HEK293 (cell line): ENCODE measurements around the gene FTL.

Source experiments
- CTCF ChIA-PET: fragments of 350-600 bp; formaldehyde crosslinking; extraction: SDS; loops from one replicate; lab custom pipeline; 2021; ENCODE audit warnings: antibody characterized with exemption; lab: Yijun Ruan, JAX
- POLR2A ChIA-PET: fragments of 300-600 bp; formaldehyde crosslinking; extraction: SDS; loops from one replicate; lab custom pipeline; 2020; ENCODE audit warnings: antibody characterized with exemption, inconsistent platforms; lab: Yijun Ruan, JAX
- H3K27ac ChIP-seq: fragments of 200-500 bp; sonication (Bioruptor generic); 2 replicates; pipeline ENCODE4 v1.5.1; 2014; ENCODE audit warnings: low read depth, low read length, control low read depth, inconsistent platforms; ENCODE audit errors: extremely low read depth
- H3K36me3 ChIP-seq, 2 experiments: fragments of 200-500 bp in 1 of 2; sonication (Bioruptor generic) in 1 of 2; 1 replicate in 1 of 2; 2 replicates in 1 of 2; pipeline ENCODE4 v1.5.1; 2014 to 2017; ENCODE audit warnings: inconsistent platforms in 2 of 2, low read length in 2 of 2; ENCODE audit not compliant: control insufficient read depth in 2 of 2, insufficient read depth in 1 of 2
- H3K4me1 ChIP-seq: fragments of 200-500 bp; sonication (Bioruptor generic); 2 replicates; pipeline ENCODE4 v1.5.1; 2014; ENCODE audit warnings: mild to moderate bottlenecking, low read length, inconsistent platforms; ENCODE audit not compliant: control insufficient read depth, insufficient read depth
- H3K4me3 ChIP-seq: 2 replicates; pipeline ENCODE4 v1.5.1; 2011; ENCODE audit warnings: low read depth, mild to moderate bottlenecking, control low read depth, low read length, moderate library complexity
- H3K9me3 ChIP-seq: fragments of 200-500 bp; sonication (Bioruptor generic); 2 replicates; pipeline ENCODE4 v1.5.1; 2014; ENCODE audit warnings: low read depth, low read length, inconsistent platforms; ENCODE audit not compliant: control insufficient read depth, insufficient read depth
- BCL11A ChIP-seq: fragments of 450-650 bp; formaldehyde crosslinking; IDR thresholded peaks from 2 replicates; pipeline ENCODE4 v1.5.1; 2016; ENCODE audit warnings: low read depth, missing biosample characterization, missing genetic modification characterization
- BCL11B ChIP-seq: fragments of 450-650 bp; formaldehyde crosslinking; IDR thresholded peaks from 2 replicates; pipeline ENCODE4 v1.5.1; 2016; ENCODE audit warnings: low read depth, missing biosample characterization, missing genetic modification characterization
- EGR2 ChIP-seq: fragments of 450-650 bp; formaldehyde crosslinking; IDR thresholded peaks from 2 replicates; pipeline ENCODE4 v1.5.1; 2016; ENCODE audit warnings: low read depth, missing biosample characterization, missing genetic modification characterization
- REPIN1 ChIP-seq: fragments of 450-650 bp; formaldehyde crosslinking; IDR thresholded peaks from 2 replicates; pipeline ENCODE4 v1.5.1; 2017; ENCODE audit warnings: missing biosample characterization, missing genetic modification characterization, low read depth
- SALL2 ChIP-seq: fragments of 450-650 bp; formaldehyde crosslinking; IDR thresholded peaks from 2 replicates; pipeline ENCODE4 v1.5.0; 2017; ENCODE audit warnings: missing biosample characterization, mild to moderate bottlenecking, missing genetic modification characterization, borderline replicate concordance
- SETDB1 ChIP-seq: IDR thresholded peaks from one replicate; pipeline ENCODE4 v1.6.1; 2017; ENCODE audit warnings: mild to moderate bottlenecking, low read length, moderate library complexity, mixed read lengths; ENCODE audit not compliant: insufficient read length
- SP2 ChIP-seq: fragments of 450-650 bp; formaldehyde crosslinking; IDR thresholded peaks from 2 replicates; pipeline ENCODE4 v1.5.1; 2016; ENCODE audit warnings: missing biosample characterization, missing genetic modification characterization
- ZBTB26 ChIP-seq: fragments of 450-650 bp; formaldehyde crosslinking; optimal IDR thresholded peaks from 2 replicates; pipeline ENCODE3; 2016; ENCODE audit warnings: missing biosample characterization, mild to moderate bottlenecking, missing genetic modification characterization
- ZBTB7A ChIP-seq: fragments of 450-650 bp; formaldehyde crosslinking; IDR thresholded peaks from 2 replicates; pipeline ENCODE4 v1.5.1; 2016; ENCODE audit warnings: low read depth, missing biosample characterization, missing genetic modification characterization
- ZBTB8A ChIP-seq: fragments of 450-650 bp; formaldehyde crosslinking; IDR thresholded peaks from 2 replicates; pipeline ENCODE4 v1.5.1; 2016; ENCODE audit warnings: missing biosample characterization, missing genetic modification characterization
- ZFP37 ChIP-seq: fragments of 450-650 bp; formaldehyde crosslinking; IDR thresholded peaks from 2 replicates; pipeline ENCODE4 v1.5.1; 2016; ENCODE audit warnings: missing biosample characterization, missing genetic modification characterization
- ZNF10 ChIP-seq: fragments of 450-650 bp; formaldehyde crosslinking; IDR thresholded peaks from 2 replicates; pipeline ENCODE4 v1.5.1; 2017; ENCODE audit warnings: missing biosample characterization, missing genetic modification characterization
- ZNF121 ChIP-seq: fragments of 450-650 bp; formaldehyde crosslinking; IDR thresholded peaks from 2 replicates; pipeline ENCODE4 v1.5.1; 2016; ENCODE audit warnings: missing biosample characterization, missing genetic modification characterization
- ZNF133 ChIP-seq: fragments of 450-650 bp; formaldehyde crosslinking; IDR thresholded peaks from 2 replicates; pipeline ENCODE4 v1.5.1; 2016; ENCODE audit warnings: missing biosample characterization, missing genetic modification characterization
- ZNF146 ChIP-seq: fragments of 450-650 bp; formaldehyde crosslinking; IDR thresholded peaks from 2 replicates; pipeline ENCODE4 v1.5.1; 2016; ENCODE audit warnings: missing biosample characterization, missing genetic modification characterization
- ZNF174 ChIP-seq: fragments of 450-650 bp; formaldehyde crosslinking; IDR thresholded peaks from 2 replicates; pipeline ENCODE4 v1.5.0; 2017; ENCODE audit warnings: missing biosample characterization, mild to moderate bottlenecking, missing genetic modification characterization
- ZNF23 ChIP-seq: fragments of 450-650 bp; formaldehyde crosslinking; IDR thresholded peaks from 2 replicates; pipeline ENCODE4 v1.5.1; 2016; ENCODE audit warnings: missing biosample characterization, missing genetic modification characterization, borderline replicate concordance
- ZNF239 ChIP-seq: fragments of 450-650 bp; formaldehyde crosslinking; IDR thresholded peaks from 2 replicates; pipeline ENCODE4 v1.5.1; 2016; ENCODE audit warnings: missing biosample characterization, missing genetic modification characterization
- ZNF266 ChIP-seq: fragments of 450-650 bp; formaldehyde crosslinking; IDR thresholded peaks from 2 replicates; pipeline ENCODE4 v1.5.1; 2016; ENCODE audit warnings: missing biosample characterization, missing genetic modification characterization, low read depth
- ZNF341 ChIP-seq: fragments of 450-650 bp; formaldehyde crosslinking; IDR thresholded peaks from 2 replicates; pipeline ENCODE4; 2016; ENCODE audit warnings: low read depth, missing biosample characterization, missing genetic modification characterization
- ZNF354C ChIP-seq: fragments of 450-650 bp; formaldehyde crosslinking; IDR thresholded peaks from 2 replicates; pipeline ENCODE4 v1.5.1; 2016; ENCODE audit warnings: missing biosample characterization, missing genetic modification characterization, low read depth, borderline replicate concordance
- ZNF394 ChIP-seq: fragments of 450-650 bp; formaldehyde crosslinking; IDR thresholded peaks from 2 replicates; pipeline ENCODE4 v1.5.1; 2016; ENCODE audit warnings: missing biosample characterization, missing genetic modification characterization, mild to moderate bottlenecking, moderate library complexity, borderline replicate concordance
- ZNF473 ChIP-seq: fragments of 450-650 bp; formaldehyde crosslinking; IDR thresholded peaks from 2 replicates; pipeline ENCODE4 v1.5.1; 2017; ENCODE audit warnings: missing biosample characterization, missing genetic modification characterization
- ZNF514 ChIP-seq: fragments of 450-650 bp; formaldehyde crosslinking; IDR thresholded peaks from 2 replicates; pipeline ENCODE4 v1.5.1; 2016; ENCODE audit warnings: missing biosample characterization, missing genetic modification characterization
- ZNF561 ChIP-seq: fragments of 450-650 bp; IDR thresholded peaks from 2 replicates; pipeline ENCODE4 v1.5.1; 2018; ENCODE audit warnings: missing biosample characterization, missing genetic modification characterization, borderline replicate concordance
- ZNF623 ChIP-seq: fragments of 450-650 bp; formaldehyde crosslinking; IDR thresholded peaks from 2 replicates; pipeline ENCODE4 v1.5.1; 2016; ENCODE audit warnings: missing biosample characterization, missing genetic modification characterization
- ZSCAN4 ChIP-seq: fragments of 450-650 bp; formaldehyde crosslinking; IDR thresholded peaks from 2 replicates; pipeline ENCODE4 v1.5.1; 2017; ENCODE audit warnings: missing biosample characterization, missing genetic modification characterization
- ZXDB ChIP-seq: fragments of 450-650 bp; formaldehyde crosslinking; IDR thresholded peaks from 2 replicates; pipeline ENCODE4 v1.5.1; 2016; ENCODE audit warnings: missing biosample characterization, missing genetic modification characterization
- TF ChIP-seq, protein P1 (sequence below): fragments of 450-650 bp; IDR thresholded peaks from 2 replicates; pipeline ENCODE4 v1.5.1; 2018; ENCODE audit warnings: missing biosample characterization, mild to moderate bottlenecking, missing genetic modification characterization
- TF ChIP-seq, protein P2 (sequence below): fragments of 450-650 bp; formaldehyde crosslinking; IDR thresholded peaks from 2 replicates; pipeline ENCODE4 v1.5.1; 2017; ENCODE audit warnings: missing biosample characterization, missing genetic modification characterization
- TF ChIP-seq, protein P3 (sequence below): fragments of 450-650 bp; formaldehyde crosslinking; IDR thresholded peaks from 2 replicates; pipeline ENCODE4 v1.5.1; 2016; ENCODE audit warnings: missing biosample characterization, missing genetic modification characterization

FTL gene

GRCh38 chr19:48961051-48961649 is 4.0 kb upstream of the FTL start:
- Histone ChIP-seq H3K27ac (no peak overlapping the region), H3K9me3 (no peaks in the 10 kb centered on the region)
- CTCF ChIA-PET: interaction anchor here (1.7 kb wide), 2 partner anchors 9 to 19 kb away, joined by 5 to 10 read pairs; no protein-coding TSS in a partner anchor
- peak; percentile 59 for TF ChIP-seq EGR2 (tag by site-specific recombination)
- TF ChIP-seq ZNF341 (tag by site-specific recombination): no peak
- TF ChIP-seq SP2 (tag by site-specific recombination): peak; percentile 43
- TF ChIP-seq ZNF623 (tag by site-specific recombination): no peak
- no peak for TF ChIP-seq ZSCAN4 (tag by site-specific recombination)
- peak; percentile 91 for TF ChIP-seq ZNF121
- no peak for TF ChIP-seq ZNF174
- peak; percentile 84 for TF ChIP-seq BCL11A (tag by site-specific recombination)
- no peak for TF ChIP-seq ZNF10
- no peak for TF ChIP-seq ZFP37
- TF ChIP-seq ZNF146: no peak
- TF ChIP-seq ZBTB7A: no peak
- TF ChIP-seq ZBTB26 (tag by site-specific recombination): no peak
- no peak for TF ChIP-seq REPIN1 (tag by site-specific recombination)
- no peak for TF ChIP-seq ZNF473 (tag by site-specific recombination)
- peak; percentile 95 for TF ChIP-seq BCL11B (tag by site-specific recombination)
- no peak for TF ChIP-seq SALL2 (tag by site-specific recombination)
- TF ChIP-seq, protein P1, sequence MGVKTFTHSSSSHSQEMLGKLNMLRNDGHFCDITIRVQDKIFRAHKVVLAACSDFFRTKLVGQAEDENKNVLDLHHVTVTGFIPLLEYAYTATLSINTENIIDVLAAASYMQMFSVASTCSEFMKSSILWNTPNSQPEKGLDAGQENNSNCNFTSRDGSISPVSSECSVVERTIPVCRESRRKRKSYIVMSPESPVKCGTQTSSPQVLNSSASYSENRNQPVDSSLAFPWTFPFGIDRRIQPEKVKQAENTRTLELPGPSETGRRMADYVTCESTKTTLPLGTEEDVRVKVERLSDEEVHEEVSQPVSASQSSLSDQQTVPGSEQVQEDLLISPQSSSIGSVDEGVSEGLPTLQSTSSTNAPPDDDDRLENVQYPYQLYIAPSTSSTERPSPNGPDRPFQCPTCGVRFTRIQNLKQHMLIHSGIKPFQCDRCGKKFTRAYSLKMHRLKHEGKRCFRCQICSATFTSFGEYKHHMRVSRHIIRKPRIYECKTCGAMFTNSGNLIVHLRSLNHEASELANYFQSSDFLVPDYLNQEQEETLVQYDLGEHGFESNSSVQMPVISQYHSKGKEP (tag by site-specific recombination): no peak
- TF ChIP-seq ZNF561: no peak
- no peak for TF ChIP-seq ZNF514
- no peak for TF ChIP-seq ZNF354C
- no peak for TF ChIP-seq ZNF133 (tag by site-specific recombination)
- TF ChIP-seq, protein P2, sequence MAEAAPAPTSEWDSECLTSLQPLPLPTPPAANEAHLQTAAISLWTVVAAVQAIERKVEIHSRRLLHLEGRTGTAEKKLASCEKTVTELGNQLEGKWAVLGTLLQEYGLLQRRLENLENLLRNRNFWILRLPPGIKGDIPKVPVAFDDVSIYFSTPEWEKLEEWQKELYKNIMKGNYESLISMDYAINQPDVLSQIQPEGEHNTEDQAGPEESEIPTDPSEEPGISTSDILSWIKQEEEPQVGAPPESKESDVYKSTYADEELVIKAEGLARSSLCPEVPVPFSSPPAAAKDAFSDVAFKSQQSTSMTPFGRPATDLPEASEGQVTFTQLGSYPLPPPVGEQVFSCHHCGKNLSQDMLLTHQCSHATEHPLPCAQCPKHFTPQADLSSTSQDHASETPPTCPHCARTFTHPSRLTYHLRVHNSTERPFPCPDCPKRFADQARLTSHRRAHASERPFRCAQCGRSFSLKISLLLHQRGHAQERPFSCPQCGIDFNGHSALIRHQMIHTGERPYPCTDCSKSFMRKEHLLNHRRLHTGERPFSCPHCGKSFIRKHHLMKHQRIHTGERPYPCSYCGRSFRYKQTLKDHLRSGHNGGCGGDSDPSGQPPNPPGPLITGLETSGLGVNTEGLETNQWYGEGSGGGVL (tag by site-specific recombination): no peak
- no peak for TF ChIP-seq ZBTB8A (tag by site-specific recombination)
- TF ChIP-seq ZXDB (tag by site-specific recombination): peak; percentile 26; the same call in 1 of the 2 replicates
- TF ChIP-seq, protein P3, sequence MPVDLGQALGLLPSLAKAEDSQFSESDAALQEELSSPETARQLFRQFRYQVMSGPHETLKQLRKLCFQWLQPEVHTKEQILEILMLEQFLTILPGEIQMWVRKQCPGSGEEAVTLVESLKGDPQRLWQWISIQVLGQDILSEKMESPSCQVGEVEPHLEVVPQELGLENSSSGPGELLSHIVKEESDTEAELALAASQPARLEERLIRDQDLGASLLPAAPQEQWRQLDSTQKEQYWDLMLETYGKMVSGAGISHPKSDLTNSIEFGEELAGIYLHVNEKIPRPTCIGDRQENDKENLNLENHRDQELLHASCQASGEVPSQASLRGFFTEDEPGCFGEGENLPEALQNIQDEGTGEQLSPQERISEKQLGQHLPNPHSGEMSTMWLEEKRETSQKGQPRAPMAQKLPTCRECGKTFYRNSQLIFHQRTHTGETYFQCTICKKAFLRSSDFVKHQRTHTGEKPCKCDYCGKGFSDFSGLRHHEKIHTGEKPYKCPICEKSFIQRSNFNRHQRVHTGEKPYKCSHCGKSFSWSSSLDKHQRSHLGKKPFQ: no peak
- no peak for TF ChIP-seq ZNF266
- no peak for TF ChIP-seq SETDB1
- no peak for TF ChIP-seq ZNF23 (tag by site-specific recombination)
- no peak for TF ChIP-seq ZNF239
- no peak for TF ChIP-seq ZNF394 (tag by site-specific recombination)

More at GRCh38 chr19:48961051-48961649, 4.0 kb upstream of the FTL start:
- POLR2A ChIA-PET: interaction anchor here (0.6 to 2.7 kb wide), 4 partner anchors 9 to 134 kb away, joined by 4 to 16 read pairs (median 6); partner anchors contain the start of genes GYS1 and RUVBL2
- peaks cover 16% of the 10 kb centered on the region for H3K4me1 ChIP-seq
- no peak overlapping the region for H3K4me3 ChIP-seq
- H3K36me3 ChIP-seq: peaks cover 22 to 34% of the 10 kb centered on the region in 2 experiments; a peak in 2 of 3 replicates
